Keratinocyte (primary cell): ENCODE measurements around the gene SYT12. TPM values are rescaled to one million over a fixed set of nuclear protein-coding genes. Genes with fewer than 3 reads are reported as not detected.
A peak's percentile ranks its signal among the peaks of the same experiment; 100 is the strongest.

ENCODE experiments used
- DNase-seq: peaks from one replicate; pipeline ENCODE4 v3.0.0-alpha.2; 2011; ENCODE audit warnings: low read depth, missing footprints, low spot score
- FAIRE-seq: peaks from 2 replicates; lab custom pipeline; 2011; peaks lifted over from hg19 to GRCh38; lab: Jason Lieb, UNC
- H2AFZ ChIP-seq: 2 replicates; pipeline ENCODE4 v1.6.0; 2012; ENCODE audit warnings: low read length, control low read depth, inconsistent platforms; ENCODE audit not compliant: control insufficient read depth
- H3K27ac ChIP-seq: 2 replicates; pipeline ENCODE4 v1.5.1; 2011; ENCODE audit warnings: low read length; ENCODE audit not compliant: control insufficient read depth, insufficient read depth
- H3K27me3 ChIP-seq: 3 replicates; pipeline ENCODE4 v1.6.0; 2011; ENCODE audit warnings: low read length; ENCODE audit not compliant: control insufficient read depth, insufficient read depth; ENCODE audit errors: extremely low read depth
- H3K36me3 ChIP-seq, 2 experiments: 2 replicates in 1 of 2; 3 replicates in 1 of 2; pipeline ENCODE4 v1.5.1; 2011; ENCODE audit warnings: low read length in 2 of 2, mild to moderate bottlenecking in 1 of 2; ENCODE audit not compliant: control insufficient read depth in 2 of 2, insufficient read depth in 2 of 2; ENCODE audit errors: extremely low read depth in 1 of 2
- H3K4me1 ChIP-seq: 3 replicates; pipeline ENCODE4 v1.5.1; 2011; ENCODE audit warnings: low read length; ENCODE audit not compliant: control insufficient read depth, insufficient read depth; ENCODE audit errors: extremely low read depth
- H3K4me2 ChIP-seq: 3 replicates; pipeline ENCODE4 v1.6.0; 2011; ENCODE audit warnings: low read depth, low read length; ENCODE audit not compliant: control insufficient read depth, insufficient read depth; ENCODE audit errors: extremely low read depth
- H3K4me3 ChIP-seq, 3 experiments: fragments of 200-600 bp in 1 of 3; sonication (generic) in 1 of 3; 2 replicates in 2 of 3; 3 replicates in 1 of 3; pipeline ENCODE4 v1.5.1; 2011 to 2016; ENCODE audit warnings: low read length in 3 of 3, mild to moderate bottlenecking in 3 of 3, control low read depth in 2 of 3, inconsistent platforms in 1 of 3, low read depth in 1 of 3, mixed read lengths in 1 of 3, mixed run types in 1 of 3, moderate library complexity in 1 of 3; ENCODE audit not compliant: control insufficient read depth in 2 of 3, insufficient read depth in 2 of 3; ENCODE audit errors: extremely low read depth in 1 of 3
- H3K79me2 ChIP-seq: 2 replicates; pipeline ENCODE4 v1.6.0; 2012; ENCODE audit warnings: low read length; ENCODE audit not compliant: control insufficient read depth, insufficient read depth
- H3K9ac ChIP-seq: 3 replicates; pipeline ENCODE4 v1.6.0; 2011; ENCODE audit warnings: low read length; ENCODE audit not compliant: control insufficient read depth, insufficient read depth; ENCODE audit errors: extremely low read depth
- H3K9me1 ChIP-seq: 3 replicates; pipeline ENCODE4 v1.6.0; 2011; ENCODE audit warnings: low read length; ENCODE audit not compliant: control insufficient read depth, insufficient read depth; ENCODE audit errors: extremely low read depth
- H3K9me3 ChIP-seq: 2 replicates; pipeline ENCODE4 v1.5.1; 2012; ENCODE audit warnings: low read depth, low read length; ENCODE audit not compliant: control insufficient read depth
- H4K20me1 ChIP-seq: 3 replicates; pipeline ENCODE4 v1.6.0; 2011; ENCODE audit warnings: low read length; ENCODE audit not compliant: control insufficient read depth, insufficient read depth; ENCODE audit errors: extremely low read depth
- EZH2 ChIP-seq: IDR thresholded peaks from one replicate; pipeline ENCODE4 v1.6.1; 2012; ENCODE audit warnings: inconsistent platforms, mild to moderate bottlenecking, low read length, moderate library complexity
- dilution Hi-C: fragments of 300-500 bp; cut with MboI; formaldehyde crosslinking; loops from one replicate; pipeline ENCODE4 v1.7.0; 2020; ENCODE audit warnings: low sequenced_read_pairs; ENCODE audit not compliant: extremely low pct_ligation_motif_present
- polyA plus RNA-seq, 5 experiments: library from polyadenylated mRNA; depleted of rRNA in 3 of 5; stranded (reverse) in 3 of 5; stranded (forward) in 1 of 5; unstranded in 1 of 5; fragments of >200 nt; gene quantifications; 1 replicate in 1 of 5; 2 replicates in 3 of 5; 3 replicates in 1 of 5; pipeline versions ENCODE4 v1.2.1 to v1.2.3, GENCODE V29; 2011 to 2012; ENCODE audit warnings: missing spikeins in 2 of 5, low read depth in 1 of 5, low replicate concordance in 1 of 5
- TF ChIP-seq, protein P1 (sequence below), 3 experiments: IDR thresholded peaks in 1 of 3; conservative IDR thresholded peaks in 1 of 3; optimal IDR thresholded peaks in 1 of 3; 2 replicates in 2 of 3; 3 replicates in 1 of 3; pipeline versions ENCODE3 to v1.5.1; 2011; ENCODE audit warnings: low read length in 3 of 3, mild to moderate bottlenecking in 3 of 3, moderate library complexity in 2 of 3, control low read depth in 1 of 3, inconsistent platforms in 1 of 3; ENCODE audit not compliant: insufficient read depth in 2 of 3; ENCODE audit errors: extremely low read depth in 1 of 3

The SYT12 gene
- polyA plus RNA-seq, 1 donor (not counting 4 experiments of a cell fraction or from before 2014, with no cell fraction given) = 0.05 TPM

DNA sequence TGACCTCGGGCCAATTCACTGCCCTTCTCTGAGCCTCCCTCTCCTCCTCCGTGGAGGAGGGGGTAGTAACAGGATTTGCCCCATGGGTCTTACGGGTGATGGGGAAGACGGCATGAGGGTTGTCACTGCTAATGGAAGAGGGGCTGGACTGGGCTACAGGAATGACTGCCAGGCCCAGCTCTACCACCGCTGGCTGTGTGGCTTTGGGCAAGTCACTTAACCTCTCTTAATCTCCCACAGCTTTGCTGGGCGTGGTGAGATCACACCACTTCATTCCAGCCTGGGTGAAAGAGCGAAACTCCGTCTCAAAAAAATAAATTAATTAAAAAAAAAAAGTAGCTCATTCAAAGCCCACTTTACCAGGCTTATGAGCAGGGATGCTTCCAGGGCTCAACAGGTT lies 2.8 kb downstream of the SYT12 start:
- no peak for TF ChIP-seq EZH2
- TF ChIP-seq, protein P1, sequence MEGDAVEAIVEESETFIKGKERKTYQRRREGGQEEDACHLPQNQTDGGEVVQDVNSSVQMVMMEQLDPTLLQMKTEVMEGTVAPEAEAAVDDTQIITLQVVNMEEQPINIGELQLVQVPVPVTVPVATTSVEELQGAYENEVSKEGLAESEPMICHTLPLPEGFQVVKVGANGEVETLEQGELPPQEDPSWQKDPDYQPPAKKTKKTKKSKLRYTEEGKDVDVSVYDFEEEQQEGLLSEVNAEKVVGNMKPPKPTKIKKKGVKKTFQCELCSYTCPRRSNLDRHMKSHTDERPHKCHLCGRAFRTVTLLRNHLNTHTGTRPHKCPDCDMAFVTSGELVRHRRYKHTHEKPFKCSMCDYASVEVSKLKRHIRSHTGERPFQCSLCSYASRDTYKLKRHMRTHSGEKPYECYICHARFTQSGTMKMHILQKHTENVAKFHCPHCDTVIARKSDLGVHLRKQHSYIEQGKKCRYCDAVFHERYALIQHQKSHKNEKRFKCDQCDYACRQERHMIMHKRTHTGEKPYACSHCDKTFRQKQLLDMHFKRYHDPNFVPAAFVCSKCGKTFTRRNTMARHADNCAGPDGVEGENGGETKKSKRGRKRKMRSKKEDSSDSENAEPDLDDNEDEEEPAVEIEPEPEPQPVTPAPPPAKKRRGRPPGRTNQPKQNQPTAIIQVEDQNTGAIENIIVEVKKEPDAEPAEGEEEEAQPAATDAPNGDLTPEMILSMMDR (optimal IDR thresholded peaks at IDR 0.05 in 1 of 3, IDR thresholded peaks at IDR 0.05 in 1 of 3, conservative IDR thresholded peaks at IDR 0.05 in 1 of 3; ENCODE audit: extremely low read depth in 1 of 3, insufficient read depth in 2 of 3, low read length in 3 of 3) = no peak
- no peak overlapping the region for H3K4me3 ChIP-seq
- no peaks in the 10 kb centered on the region for H4K20me1 ChIP-seq
- peaks cover 35% of the 10 kb centered on the region for H3K27me3 ChIP-seq
- no peak for DNase-seq
- H3K9me3 ChIP-seq = no peaks in the 10 kb centered on the region
- FAIRE-seq = no peak
- no peak overlapping the region for H2AFZ ChIP-seq
- H3K4me1 ChIP-seq = peaks cover 37% of the 10 kb centered on the region
- no peaks in the 10 kb centered on the region for H3K9me1 ChIP-seq
- no peaks in the 10 kb centered on the region for H3K79me2 ChIP-seq
- H3K4me2 ChIP-seq = no peak overlapping the region
- dilution Hi-C loops = no loop called here
- H3K9ac ChIP-seq = no peak overlapping the region
- no peaks in the 10 kb centered on the region for H3K36me3 ChIP-seq
- no peak overlapping the region for H3K27ac ChIP-seq

DNA sequence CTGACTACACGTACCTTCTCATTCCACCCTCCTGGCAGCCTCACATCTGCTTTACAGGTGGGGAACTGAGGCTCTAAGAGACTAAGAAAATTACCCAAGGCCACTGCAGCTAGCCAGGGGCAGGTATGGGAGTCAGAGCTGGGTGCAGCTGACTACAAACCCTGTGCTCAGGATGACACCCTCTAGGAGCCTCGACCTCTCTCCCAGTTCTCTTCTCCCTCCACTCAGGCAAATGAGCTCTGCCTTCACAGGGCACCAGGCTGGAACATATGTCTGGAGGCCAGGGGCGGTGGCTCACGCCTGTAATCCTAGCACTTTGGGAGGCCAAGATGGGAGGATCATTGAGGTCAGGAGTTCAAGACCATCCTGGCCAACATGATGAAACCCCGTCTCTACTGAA lies 4.0 kb downstream of the SYT12 start:
- no peak for FAIRE-seq

DNA sequence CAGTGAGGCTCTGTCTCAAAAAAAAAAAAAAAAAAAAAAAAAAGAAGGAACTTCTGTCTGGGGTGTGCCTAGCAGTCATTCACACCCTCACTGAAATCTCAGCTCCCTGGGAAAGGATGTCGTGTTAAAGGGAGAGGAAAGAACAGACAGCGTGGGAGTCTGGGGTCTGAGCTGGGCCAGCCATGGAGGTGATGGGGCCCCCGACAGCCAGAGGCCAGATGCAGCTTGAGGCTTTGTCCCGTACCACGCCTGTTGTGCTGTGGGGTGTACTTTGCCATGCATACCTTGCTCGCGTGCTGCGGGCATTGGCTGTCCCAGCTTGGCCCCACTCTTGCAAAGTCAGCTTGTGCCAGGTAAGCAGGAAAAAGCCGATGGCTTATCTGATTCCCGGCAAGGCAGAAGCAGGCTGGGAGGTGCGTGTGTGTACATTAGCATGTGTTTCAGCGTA lies 4.6 kb downstream of the SYT12 start:
- FAIRE-seq = peak; percentile 51
- dilution Hi-C loops = no loop called here
- H3K9me3 ChIP-seq = no peaks in the 10 kb centered on the region
- H3K4me2 ChIP-seq = peak overlapping the region; percentile 51
- peaks cover 48% of the 10 kb centered on the region for H3K27me3 ChIP-seq
- H2AFZ ChIP-seq = no peak overlapping the region
- no peak overlapping the region for H3K9ac ChIP-seq
- no peak for TF ChIP-seq EZH2
- TF ChIP-seq, protein P1 (optimal IDR thresholded peaks at IDR 0.05 in 1 of 3, IDR thresholded peaks at IDR 0.05 in 1 of 3, conservative IDR thresholded peaks at IDR 0.05 in 1 of 3; ENCODE audit: extremely low read depth in 1 of 3, insufficient read depth in 2 of 3, low read length in 3 of 3) = no peak
- H3K9me1 ChIP-seq = no peaks in the 10 kb centered on the region
- DNase-seq = no peak
- H3K36me3 ChIP-seq = no peaks in the 10 kb centered on the region
- H4K20me1 ChIP-seq = no peaks in the 10 kb centered on the region
- H3K79me2 ChIP-seq = no peaks in the 10 kb centered on the region
- H3K27ac ChIP-seq = no peak overlapping the region
- H3K4me3 ChIP-seq = peak overlapping the region in 1 of 3 experiments; percentile 7
- peaks cover 46% of the 10 kb centered on the region for H3K4me1 ChIP-seq

More for the DNA sequence above, 4.0 kb downstream of the SYT12 start:
- Histone ChIP-seq H3K36me3 (no peaks in the 10 kb centered on the region), H3K79me2 (no peaks in the 10 kb centered on the region), H3K9ac (no peak overlapping the region), H3K4me2 (no peak overlapping the region), H3K4me1 (peaks cover 46% of the 10 kb centered on the region), H3K27ac (no peak overlapping the region), H3K4me3 (no peak overlapping the region), H2AFZ (no peak overlapping the region), H3K27me3 (peaks cover 46% of the 10 kb centered on the region), H4K20me1 (no peaks in the 10 kb centered on the region), H3K9me1 (no peaks in the 10 kb centered on the region), H3K9me3 (no peaks in the 10 kb centered on the region)
- TF ChIP-seq EZH2 = no peak
- dilution Hi-C loops = no loop called here
- DNase-seq = no peak
